GM23338 (cell line): Measurements from ENCODE around the gene MEIS3.

Source experiments
- CREB1 ChIP-seq: fragments of 250-450 bp; sonication (Bioruptor Pico); IDR thresholded peaks from 2 replicates; pipeline ENCODE4 v1.5.0; 2020; ENCODE audit warnings: low read depth, mild to moderate bottlenecking, moderate library complexity
- EZH2 ChIP-seq: fragments of 200-600 bp; sonication (generic); IDR thresholded peaks from one replicate; pipeline ENCODE4 v1.8.0; 2017; ENCODE audit warnings: antibody characterized with exemption, mild to moderate bottlenecking, low read depth; ENCODE audit not compliant: unreplicated experiment
- EZH2phosphoT487 ChIP-seq: fragments of 200-600 bp; sonication (generic); IDR thresholded peaks from one replicate; pipeline ENCODE4 v1.8.1; 2018; ENCODE audit warnings: antibody characterized with exemption; ENCODE audit not compliant: unreplicated experiment
- JUNB ChIP-seq: IDR thresholded peaks from one replicate; pipeline ENCODE4 v1.6.1; 2016; ENCODE audit warnings: antibody characterized with exemption; ENCODE audit not compliant: unreplicated experiment
- NANOG ChIP-seq: IDR thresholded peaks from 2 replicates; pipeline ENCODE4 v1.6.1; 2016; ENCODE audit warnings: antibody characterized with exemption, borderline replicate concordance
- POLR2AphosphoS5 ChIP-seq: IDR thresholded peaks from 2 replicates; pipeline ENCODE4 v1.6.1; 2016; ENCODE audit warnings: antibody characterized with exemption, low read depth
- ZNF114 ChIP-seq: fragments of 250-450 bp; sonication (Bioruptor Pico); IDR thresholded peaks from 2 replicates; pipeline ENCODE4 v1.5.0; 2020; ENCODE audit warnings: mild to moderate bottlenecking, moderate library complexity
- TF ChIP-seq, protein P1 (sequence below), 2 experiments: fragments of 200-600 bp in 1 of 2; sonication (generic) in 1 of 2; conservative IDR thresholded peaks; 2 replicates each; pipeline versions ENCODE4 v1.5.1 to v1.6.1; 2016 to 2017; ENCODE audit warnings: antibody characterized with exemption in 2 of 2, low read depth in 2 of 2, mild to moderate bottlenecking in 2 of 2, moderate library complexity in 1 of 2
- TF ChIP-seq, protein P2 (sequence below): IDR thresholded peaks from 2 replicates; pipeline ENCODE4 v1.6.1; 2016; ENCODE audit warnings: antibody characterized with exemption
- TF ChIP-seq, protein P3 (sequence below): IDR thresholded peaks from one replicate; pipeline ENCODE4 v1.6.1; 2018; ENCODE audit warnings: antibody characterized with exemption; ENCODE audit not compliant: unreplicated experiment

DNA sequence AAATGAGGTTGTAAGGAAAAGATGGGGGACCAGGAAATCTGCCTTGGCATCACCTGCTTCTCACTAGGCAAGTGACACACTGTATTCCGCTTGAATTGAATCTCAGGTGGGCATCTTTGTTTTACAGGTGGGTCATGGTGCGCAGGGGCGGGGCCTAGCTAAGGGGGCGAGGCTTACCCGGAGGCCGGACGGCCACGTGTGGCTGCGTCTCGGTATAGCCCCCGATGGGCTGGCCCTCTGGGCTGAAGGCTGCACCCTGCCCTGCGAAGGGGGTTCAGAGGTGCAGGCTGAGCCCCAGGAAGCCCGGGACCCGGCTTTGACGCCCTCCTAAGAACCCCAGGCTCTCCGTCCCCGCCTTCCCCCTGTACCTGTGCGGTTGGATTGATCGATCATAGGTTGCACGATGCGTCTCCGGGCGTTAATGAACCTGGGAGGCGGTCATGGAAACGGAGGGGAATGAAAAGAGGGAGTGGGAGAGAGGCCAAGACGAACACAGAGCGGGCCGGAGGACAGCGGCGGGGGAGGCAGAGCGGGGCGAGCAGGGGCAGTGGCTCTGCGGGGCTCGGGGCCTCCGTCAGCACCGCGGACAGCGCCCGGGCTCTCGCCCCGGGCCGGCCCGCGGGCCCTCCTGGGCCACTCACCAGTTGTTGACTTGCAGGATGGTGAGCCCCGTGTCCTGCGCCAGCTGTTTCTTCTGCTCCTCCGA is 12.5 kb downstream of the MEIS3 start:
- TF ChIP-seq, protein P1, sequence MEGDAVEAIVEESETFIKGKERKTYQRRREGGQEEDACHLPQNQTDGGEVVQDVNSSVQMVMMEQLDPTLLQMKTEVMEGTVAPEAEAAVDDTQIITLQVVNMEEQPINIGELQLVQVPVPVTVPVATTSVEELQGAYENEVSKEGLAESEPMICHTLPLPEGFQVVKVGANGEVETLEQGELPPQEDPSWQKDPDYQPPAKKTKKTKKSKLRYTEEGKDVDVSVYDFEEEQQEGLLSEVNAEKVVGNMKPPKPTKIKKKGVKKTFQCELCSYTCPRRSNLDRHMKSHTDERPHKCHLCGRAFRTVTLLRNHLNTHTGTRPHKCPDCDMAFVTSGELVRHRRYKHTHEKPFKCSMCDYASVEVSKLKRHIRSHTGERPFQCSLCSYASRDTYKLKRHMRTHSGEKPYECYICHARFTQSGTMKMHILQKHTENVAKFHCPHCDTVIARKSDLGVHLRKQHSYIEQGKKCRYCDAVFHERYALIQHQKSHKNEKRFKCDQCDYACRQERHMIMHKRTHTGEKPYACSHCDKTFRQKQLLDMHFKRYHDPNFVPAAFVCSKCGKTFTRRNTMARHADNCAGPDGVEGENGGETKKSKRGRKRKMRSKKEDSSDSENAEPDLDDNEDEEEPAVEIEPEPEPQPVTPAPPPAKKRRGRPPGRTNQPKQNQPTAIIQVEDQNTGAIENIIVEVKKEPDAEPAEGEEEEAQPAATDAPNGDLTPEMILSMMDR (conservative IDR thresholded peaks at IDR 0.05; ENCODE audit: low read depth in 2 of 2) = no peak
- TF ChIP-seq EZH2 (no peak), JUNB (no peak), CREB1 (CRISPR knock-in tag) (no peak), POLR2AphosphoS5 (no peak), EZH2phosphoT487 (no peak), NANOG (no peak), ZNF114 (CRISPR knock-in tag) (no peak)
- TF ChIP-seq, protein P2, sequence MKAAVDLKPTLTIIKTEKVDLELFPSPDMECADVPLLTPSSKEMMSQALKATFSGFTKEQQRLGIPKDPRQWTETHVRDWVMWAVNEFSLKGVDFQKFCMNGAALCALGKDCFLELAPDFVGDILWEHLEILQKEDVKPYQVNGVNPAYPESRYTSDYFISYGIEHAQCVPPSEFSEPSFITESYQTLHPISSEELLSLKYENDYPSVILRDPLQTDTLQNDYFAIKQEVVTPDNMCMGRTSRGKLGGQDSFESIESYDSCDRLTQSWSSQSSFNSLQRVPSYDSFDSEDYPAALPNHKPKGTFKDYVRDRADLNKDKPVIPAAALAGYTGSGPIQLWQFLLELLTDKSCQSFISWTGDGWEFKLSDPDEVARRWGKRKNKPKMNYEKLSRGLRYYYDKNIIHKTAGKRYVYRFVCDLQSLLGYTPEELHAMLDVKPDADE = no peak
- TF ChIP-seq, protein P3, sequence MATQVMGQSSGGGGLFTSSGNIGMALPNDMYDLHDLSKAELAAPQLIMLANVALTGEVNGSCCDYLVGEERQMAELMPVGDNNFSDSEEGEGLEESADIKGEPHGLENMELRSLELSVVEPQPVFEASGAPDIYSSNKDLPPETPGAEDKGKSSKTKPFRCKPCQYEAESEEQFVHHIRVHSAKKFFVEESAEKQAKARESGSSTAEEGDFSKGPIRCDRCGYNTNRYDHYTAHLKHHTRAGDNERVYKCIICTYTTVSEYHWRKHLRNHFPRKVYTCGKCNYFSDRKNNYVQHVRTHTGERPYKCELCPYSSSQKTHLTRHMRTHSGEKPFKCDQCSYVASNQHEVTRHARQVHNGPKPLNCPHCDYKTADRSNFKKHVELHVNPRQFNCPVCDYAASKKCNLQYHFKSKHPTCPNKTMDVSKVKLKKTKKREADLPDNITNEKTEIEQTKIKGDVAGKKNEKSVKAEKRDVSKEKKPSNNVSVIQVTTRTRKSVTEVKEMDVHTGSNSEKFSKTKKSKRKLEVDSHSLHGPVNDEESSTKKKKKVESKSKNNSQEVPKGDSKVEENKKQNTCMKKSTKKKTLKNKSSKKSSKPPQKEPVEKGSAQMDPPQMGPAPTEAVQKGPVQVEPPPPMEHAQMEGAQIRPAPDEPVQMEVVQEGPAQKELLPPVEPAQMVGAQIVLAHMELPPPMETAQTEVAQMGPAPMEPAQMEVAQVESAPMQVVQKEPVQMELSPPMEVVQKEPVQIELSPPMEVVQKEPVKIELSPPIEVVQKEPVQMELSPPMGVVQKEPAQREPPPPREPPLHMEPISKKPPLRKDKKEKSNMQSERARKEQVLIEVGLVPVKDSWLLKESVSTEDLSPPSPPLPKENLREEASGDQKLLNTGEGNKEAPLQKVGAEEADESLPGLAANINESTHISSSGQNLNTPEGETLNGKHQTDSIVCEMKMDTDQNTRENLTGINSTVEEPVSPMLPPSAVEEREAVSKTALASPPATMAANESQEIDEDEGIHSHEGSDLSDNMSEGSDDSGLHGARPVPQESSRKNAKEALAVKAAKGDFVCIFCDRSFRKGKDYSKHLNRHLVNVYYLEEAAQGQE = peak; percentile 90
